Mucosa of descending colon (tissue), 3 donors: ENCODE results near the gene SYK. TPM values are rescaled to one million over a fixed set of nuclear protein-coding genes. Genes with fewer than 3 reads are reported as not detected.

Source experiments
- ATAC-seq: fragments of 200-7000 bp; cut with Tn5 transposase; one replicate; pipeline ENCODE4 v1.9.1; 2020; ENCODE audit warnings: mild to moderate bottlenecking, moderate library complexity
- DNase-seq, 3 donors: peaks; one replicate each; pipeline ENCODE4 v3.0.0-alpha.2; 2020
- H3K36me3 ChIP-seq: fragments of 200-600 bp; one replicate; pipeline ENCODE4 v1.8.0; 2021; ENCODE audit warnings: low read depth, mild to moderate bottlenecking
- H3K4me1 ChIP-seq: fragments of 200-600 bp; one replicate; pipeline ENCODE4 v1.8.0; 2021; ENCODE audit warnings: low read depth, mild to moderate bottlenecking
- H3K4me3 ChIP-seq: fragments of 200-600 bp; one replicate; pipeline ENCODE4 v1.8.0; 2021; ENCODE audit warnings: mild to moderate bottlenecking
- H3K9me3 ChIP-seq: fragments of 200-600 bp; one replicate; pipeline ENCODE4 v1.8.0; 2021; ENCODE audit warnings: mild to moderate bottlenecking
- CTCF ChIP-seq: fragments of 200-600 bp; IDR thresholded peaks from one replicate; pipeline ENCODE4 v1.8.0; 2022; ENCODE audit warnings: antibody characterized with exemption, mild to moderate bottlenecking
- intact Hi-C, 2 donors: fragments of 100-400 bp; cut with DNase I in 1 of 2; cut with micrococcal nuclease in 1 of 2; formaldehyde crosslinking; loops; one replicate each; pipeline versions ENCODE4 v1.11.0 to v1.11.1; 2022; cut with DNase I, micrococcal nuclease
- total RNA-seq, 3 donors: library from RNA; stranded (reverse); fragmentation: NEBNext Ultra II Directional in 2 of 3; extraction: Animal tissue kit (Norgen Biotek cat#: 25700) in 2 of 3; gene quantifications; one replicate each; pipeline versions ENCODE4 v1.2.1 to v1.2.4, GENCODE V29; 2021 to 2023
- donor health status: DM: no; HTN: no; CAD: no; lungs with moderate emphysema.
- donor health status: DM: no; HTN: no; CAD: no.
- donor health status: DM: no; HTN: yes; CAD: no.

SYK gene
- total RNA-seq, 3 donors from 2014 or later = 29.0 to 59.5 (median 43.4) TPM

- no peaks in the 10 kb centered on the region for H3K9me3 ChIP-seq
- ATAC-seq = no peak
- TF ChIP-seq CTCF = no peak
- H3K4me1 ChIP-seq = no peaks in the 10 kb centered on the region
- DNase-seq = no peak
- H3K36me3 ChIP-seq = no peaks in the 10 kb centered on the region
- no peak overlapping the region for H3K4me3 ChIP-seq
- intact Hi-C loops = no loop called here
Measured at GRCh38 chr9:90925581-90926257, 124.1 kb downstream of the SYK start.

GRCh38 chr9:90926936-90927335 is 125.3 kb downstream of the SYK start:
- H3K4me3 ChIP-seq = no peak overlapping the region
- TF ChIP-seq CTCF = no peak
- no peaks in the 10 kb centered on the region for H3K36me3 ChIP-seq
- no peak for ATAC-seq
- no peaks in the 10 kb centered on the region for H3K4me1 ChIP-seq
- no peaks in the 10 kb centered on the region for H3K9me3 ChIP-seq
- intact Hi-C loops = no loop called here
- no peak for DNase-seq

- ATAC-seq = no peak
- DNase-seq = no peak
- no peak for TF ChIP-seq CTCF
- Histone ChIP-seq H3K4me1 (no peaks in the 10 kb centered on the region), H3K9me3 (no peaks in the 10 kb centered on the region), H3K36me3 (no peaks in the 10 kb centered on the region), H3K4me3 (no peak overlapping the region)
- intact Hi-C loops = no loop called here
Measured at GRCh38 chr9:90927496-90927895, 125.9 kb downstream of the SYK start.

- no peaks in the 10 kb centered on the region for H3K36me3 ChIP-seq
- intact Hi-C loops = no loop called here
- no peak overlapping the region for H3K4me3 ChIP-seq
- no peak for ATAC-seq
- no peaks in the 10 kb centered on the region for H3K4me1 ChIP-seq
- no peak for DNase-seq
- no peaks in the 10 kb centered on the region for H3K9me3 ChIP-seq
- no peak for TF ChIP-seq CTCF
Measured at GRCh38 chr9:90929626-90930025, 128.0 kb downstream of the SYK start.

GRCh38 chr9:90933468-90933867 is 131.8 kb downstream of the SYK start:
- intact Hi-C loops = no loop called here
- DNase-seq (no peak), ATAC-seq (no peak)
- Histone ChIP-seq H3K9me3 (no peaks in the 10 kb centered on the region), H3K4me1 (no peaks in the 10 kb centered on the region), H3K4me3 (no peak overlapping the region), H3K36me3 (no peaks in the 10 kb centered on the region)
- no peak for TF ChIP-seq CTCF

- ATAC-seq (peak; percentile 45), DNase-seq (no peak)
- Histone ChIP-seq H3K4me1 (no peaks in the 10 kb centered on the region), H3K4me3 (no peak overlapping the region), H3K9me3 (no peaks in the 10 kb centered on the region), H3K36me3 (no peaks in the 10 kb centered on the region)
- no peak for TF ChIP-seq CTCF
- intact Hi-C loops = no loop called here
Measured at GRCh38 chr9:90939351-90939750, 137.7 kb downstream of the SYK start.
